Neural cell (in vitro differentiated cells): ENCODE results near the gene ADAMTS16.

Experiments
- CTCF ChIP-seq: fragments of 450-650 bp; IDR thresholded peaks from 2 replicates; pipeline ENCODE4 v1.5.1; 2014; ENCODE audit warnings: antibody characterized with exemption, mild to moderate bottlenecking, moderate library complexity; ENCODE audit not compliant: poor library complexity, severe bottlenecking
- POLR2AphosphoS5 ChIP-seq: IDR thresholded peaks from 2 replicates; pipeline ENCODE4 v1.6.1; 2012
- RAD21 ChIP-seq: fragments of 450-650 bp; conservative IDR thresholded peaks from 2 replicates; pipeline ENCODE4 v1.6.1; 2014; ENCODE audit warnings: antibody characterized with exemption, mild to moderate bottlenecking, moderate library complexity
- REST ChIP-seq: IDR thresholded peaks from 2 replicates; pipeline ENCODE4 v1.6.1; 2012; ENCODE audit warnings: borderline replicate concordance

GRCh38 chr5:5101676-5102075 lies 38.5 kb upstream of the ADAMTS16 start:
- TF ChIP-seq RAD21 (no peak), CTCF (no peak), POLR2AphosphoS5 (no peak), REST (no peak)
